AG04449 (cell line): ENCODE results near the gene CELF1.

Experiments used
- CTCF ChIA-PET: fragments of 350-600 bp; formaldehyde crosslinking; extraction: SDS; loops from one replicate; lab custom pipeline; 2021; ENCODE audit warnings: antibody characterized with exemption; lab: Yijun Ruan, JAX
- POLR2A ChIA-PET: fragments of 400-600, 350-600 bp; formaldehyde crosslinking; extraction: SDS; loops from one replicate; lab custom pipeline; 2020; ENCODE audit warnings: antibody characterized with exemption, inconsistent platforms; lab: Yijun Ruan, JAX
- DNase-seq: peaks from one replicate; pipeline ENCODE4 v3.0.0-alpha.2; 2010; ENCODE audit warnings: low read depth, low spot score
- H3K4me3 ChIP-seq: 2 replicates; pipeline ENCODE4 v1.5.1; 2011; ENCODE audit warnings: low read depth, mild to moderate bottlenecking, control low read depth, low read length
- TF ChIP-seq, protein P1 (sequence below): IDR thresholded peaks from one replicate; pipeline ENCODE4 v1.5.1; 2011; ENCODE audit warnings: mild to moderate bottlenecking, moderate library complexity, low read length, control low read depth, inconsistent platforms; ENCODE audit not compliant: insufficient read depth; ENCODE audit errors: missing control alignments

Gene CELF1

DNA sequence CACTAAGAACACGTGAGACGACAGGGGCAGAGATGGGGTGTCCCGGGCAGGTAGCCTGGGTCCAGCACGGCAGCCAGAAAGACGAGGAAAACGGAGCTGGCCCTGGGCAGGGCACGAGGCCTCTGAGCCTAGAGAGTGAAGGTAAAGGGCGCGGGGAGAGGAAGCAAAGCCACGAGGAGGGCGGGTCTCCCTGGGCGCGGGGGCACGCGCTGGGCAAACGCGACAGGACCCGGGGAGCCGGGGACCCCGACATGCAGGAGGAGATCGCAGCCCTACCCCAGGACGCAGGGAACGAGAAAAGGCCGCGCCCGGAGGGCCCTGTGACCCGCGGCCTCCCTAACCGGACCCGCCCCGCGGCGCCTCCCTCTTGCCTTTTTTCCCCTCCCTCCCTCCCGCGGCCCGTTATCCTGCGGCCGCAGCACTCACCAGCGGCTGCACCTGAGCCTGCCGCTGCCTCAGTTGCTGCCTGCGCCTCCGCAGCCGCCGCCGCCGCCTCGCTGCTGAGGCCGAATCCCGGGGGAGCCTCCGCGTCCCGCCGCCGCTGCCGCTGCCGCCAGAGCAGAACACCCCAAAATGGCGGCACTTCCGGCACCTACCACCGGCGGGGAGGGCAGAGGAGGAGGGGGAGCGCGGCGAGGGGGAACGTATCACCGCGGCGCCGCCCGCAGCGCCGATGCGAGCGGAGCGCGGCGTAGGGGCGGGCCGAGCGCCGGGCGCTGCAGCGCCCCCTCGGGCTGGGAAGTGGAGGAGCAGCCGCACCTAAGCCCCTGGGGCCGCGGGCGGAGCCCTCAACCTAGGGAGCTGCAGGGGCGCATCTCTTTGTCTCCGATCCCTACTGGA, at the start of gene CELF1:
Gene CELF1, minus strand, starts transcription at position 567 of the 840 bp plus-strand sequence. CDS start 53,609 bp downstream, outside the sequence.
- CTCF ChIA-PET: interaction anchor here (0.6 to 7.1 kb wide), 35 partner anchors 9 to 208 kb away, joined by 3 to 95 read pairs (median 3); partner anchors contain the start of genes KBTBD4, NDUFS3 and PTPMT1

DNA sequence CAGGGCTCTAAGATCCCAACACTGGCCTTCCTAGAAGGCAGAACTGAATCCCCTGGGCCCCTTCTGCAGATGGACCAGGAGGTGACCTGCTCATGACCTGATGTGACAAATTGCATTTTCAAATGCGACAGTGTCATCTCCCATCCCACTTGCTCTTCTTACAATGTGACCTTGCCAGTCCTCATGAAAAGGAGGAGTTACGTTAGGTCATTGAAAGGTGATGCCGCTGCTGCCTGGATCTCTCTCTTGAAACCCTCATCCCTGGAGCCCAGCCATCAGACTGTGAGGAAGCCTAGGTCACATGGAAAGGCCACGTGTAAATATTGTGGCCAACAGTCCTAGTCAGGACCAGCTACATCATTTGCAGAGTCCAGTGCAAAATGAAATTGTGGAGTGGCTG, 47.0 kb upstream of the CELF1 start:
- DNase-seq: no peak
- CTCF ChIA-PET: no interaction called here
- H3K4me3 ChIP-seq: no peak overlapping the region
- POLR2A ChIA-PET: interaction anchor here (0.7 kb wide), 1 partner anchor 21 kb away, joined by 3 read pairs; the partner anchor contains the start of genes KBTBD4 and NDUFS3
- TF ChIP-seq, protein P1, sequence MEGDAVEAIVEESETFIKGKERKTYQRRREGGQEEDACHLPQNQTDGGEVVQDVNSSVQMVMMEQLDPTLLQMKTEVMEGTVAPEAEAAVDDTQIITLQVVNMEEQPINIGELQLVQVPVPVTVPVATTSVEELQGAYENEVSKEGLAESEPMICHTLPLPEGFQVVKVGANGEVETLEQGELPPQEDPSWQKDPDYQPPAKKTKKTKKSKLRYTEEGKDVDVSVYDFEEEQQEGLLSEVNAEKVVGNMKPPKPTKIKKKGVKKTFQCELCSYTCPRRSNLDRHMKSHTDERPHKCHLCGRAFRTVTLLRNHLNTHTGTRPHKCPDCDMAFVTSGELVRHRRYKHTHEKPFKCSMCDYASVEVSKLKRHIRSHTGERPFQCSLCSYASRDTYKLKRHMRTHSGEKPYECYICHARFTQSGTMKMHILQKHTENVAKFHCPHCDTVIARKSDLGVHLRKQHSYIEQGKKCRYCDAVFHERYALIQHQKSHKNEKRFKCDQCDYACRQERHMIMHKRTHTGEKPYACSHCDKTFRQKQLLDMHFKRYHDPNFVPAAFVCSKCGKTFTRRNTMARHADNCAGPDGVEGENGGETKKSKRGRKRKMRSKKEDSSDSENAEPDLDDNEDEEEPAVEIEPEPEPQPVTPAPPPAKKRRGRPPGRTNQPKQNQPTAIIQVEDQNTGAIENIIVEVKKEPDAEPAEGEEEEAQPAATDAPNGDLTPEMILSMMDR: no peak

More for the DNA sequence above, at the start of gene CELF1:
- TF ChIP-seq, protein P1: peak; percentile 82
- DNase-seq: no peak
- POLR2A ChIA-PET: interaction anchor here (0.6 to 1.4 kb wide), 6 partner anchors 12 to 36 kb away, joined by 3 to 5 read pairs (median 3); no protein-coding TSS in a partner anchor
- H3K4me3 ChIP-seq: peak within 1 kb of the TSS; percentile 98

DNA sequence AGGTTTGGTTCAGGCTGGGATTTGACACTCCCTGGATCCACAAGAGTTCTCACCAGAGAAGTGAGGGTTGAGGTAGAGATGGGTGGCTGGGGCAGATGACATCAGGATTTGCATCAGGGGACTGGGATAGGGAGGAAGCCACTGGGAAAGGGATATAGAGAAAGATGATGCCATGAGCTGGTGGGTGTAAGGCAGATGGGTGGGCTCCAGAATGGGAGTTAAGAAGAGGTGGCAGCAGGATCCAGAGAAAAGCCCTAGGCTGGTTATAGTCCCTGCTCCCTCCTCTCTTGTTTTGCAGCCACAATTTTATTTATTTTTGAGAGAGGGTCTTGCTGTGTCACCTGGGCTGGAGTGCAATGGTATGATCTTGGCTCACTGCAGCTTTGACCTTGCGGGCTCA, 43.0 kb upstream of the CELF1 start:
- H3K4me3 ChIP-seq: no peak overlapping the region

DNA sequence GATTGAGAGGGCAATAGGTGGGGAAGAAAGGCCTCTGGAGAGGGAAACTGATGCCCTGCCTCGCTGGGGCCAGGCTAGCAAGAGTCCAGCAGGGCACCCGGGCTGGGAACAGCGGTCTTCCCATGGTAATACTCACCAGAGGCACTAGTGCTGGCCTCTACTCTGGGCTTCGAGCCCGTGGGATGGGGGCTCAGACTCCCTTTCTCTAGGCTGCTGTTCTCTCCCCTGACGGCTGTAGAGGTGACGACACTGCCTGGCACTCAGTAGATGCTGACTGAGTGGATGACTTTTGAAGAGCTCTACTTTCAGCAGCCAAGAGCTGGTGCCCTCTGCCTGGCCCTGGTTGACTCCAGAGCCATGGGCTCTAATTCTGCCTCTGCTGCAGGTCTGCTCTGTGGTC, 42.1 kb upstream of the CELF1 start:
- H3K4me3 ChIP-seq: no peak overlapping the region
- TF ChIP-seq, protein P1: no peak
- ChIA-PET POLR2A (interaction anchor here (1.0 kb wide), 1 partner anchor 13 kb away, joined by 3 read pairs; no protein-coding TSS in a partner anchor), CTCF (interaction anchor here (1.2 to 2.7 kb wide), 4 partner anchors 11 to 22 kb away, joined by 4 to 9 read pairs (median 6); partner anchors contain the start of genes KBTBD4 and NDUFS3)
- DNase-seq: no peak

More for the DNA sequence above, 43.0 kb upstream of the CELF1 start:
- ChIA-PET POLR2A (interaction anchor here (1.0 kb wide), 1 partner anchor 12 kb away, joined by 3 read pairs; no protein-coding TSS in a partner anchor), CTCF (interaction anchor here (0.8 to 2.7 kb wide), 5 partner anchors 10 to 24 kb away, joined by 3 to 9 read pairs (median 5); partner anchors contain the start of genes KBTBD4 and NDUFS3)
- DNase-seq: no peak
- TF ChIP-seq, protein P1: no peak

DNA sequence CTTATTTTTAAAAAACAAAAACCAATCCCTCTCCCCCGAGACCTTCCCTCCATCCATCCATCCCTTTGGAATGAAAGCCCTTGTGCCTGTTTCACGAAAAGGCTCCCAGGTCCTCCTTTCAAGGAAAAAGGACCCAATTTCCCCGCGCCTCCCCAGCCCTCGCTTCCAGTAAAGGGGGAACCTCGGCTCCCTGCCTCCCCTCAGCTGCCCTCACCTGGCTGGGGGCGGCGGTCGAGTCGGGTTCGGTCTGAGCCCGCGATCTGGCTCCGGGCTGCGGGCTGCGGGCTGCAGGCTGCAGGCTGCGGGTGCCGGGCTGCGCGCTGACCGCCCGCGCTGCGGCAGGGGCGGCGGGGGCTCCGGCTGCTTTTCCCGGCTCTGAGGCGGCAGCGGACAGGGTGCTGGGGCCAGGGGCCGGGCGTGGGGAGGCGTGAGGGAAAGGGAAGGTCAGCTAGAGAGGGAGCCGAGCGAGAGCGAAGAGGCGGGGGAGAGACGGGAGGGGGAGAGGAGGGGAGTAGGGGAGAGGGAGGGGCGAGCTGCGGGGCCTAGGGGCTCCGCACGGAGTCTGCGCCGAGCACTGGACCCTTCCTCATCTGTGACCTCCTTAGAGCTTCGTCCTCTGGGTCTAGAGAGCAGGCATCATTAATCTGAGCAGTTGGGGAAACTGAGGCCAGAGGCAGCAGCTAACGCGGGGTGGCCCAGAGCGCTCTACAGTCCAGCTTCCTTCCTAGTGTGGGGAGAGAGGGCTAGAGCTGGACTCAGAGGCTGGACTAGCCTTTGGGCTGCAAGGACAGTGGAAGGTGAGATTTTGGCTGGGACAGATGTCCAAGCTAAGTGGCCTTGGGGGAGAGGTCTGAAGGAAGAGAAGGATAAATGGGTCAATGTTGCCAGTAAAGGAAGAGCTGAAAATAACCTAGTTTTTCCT, 41.3 kb upstream of the CELF1 start, which contains the start of gene C1QTNF4:
Gene C1QTNF4, minus strand, starts transcription at position 478 of the 922 bp plus-strand sequence. CDS start 3,601 bp downstream, outside the sequence.
- ChIA-PET CTCF (interaction anchor here (1.4 to 2.7 kb wide), 2 partner anchors 11 to 14 kb away, joined by 5 to 7 read pairs; no protein-coding TSS in a partner anchor), POLR2A (no interaction called here)
- TF ChIP-seq, protein P1: no peak
- no peak for DNase-seq
- H3K4me3 ChIP-seq: peak within 1 kb of the TSS; percentile 40
